ENCODE measurements around the gene ZNF416.

ZNF416 gene

DNA sequence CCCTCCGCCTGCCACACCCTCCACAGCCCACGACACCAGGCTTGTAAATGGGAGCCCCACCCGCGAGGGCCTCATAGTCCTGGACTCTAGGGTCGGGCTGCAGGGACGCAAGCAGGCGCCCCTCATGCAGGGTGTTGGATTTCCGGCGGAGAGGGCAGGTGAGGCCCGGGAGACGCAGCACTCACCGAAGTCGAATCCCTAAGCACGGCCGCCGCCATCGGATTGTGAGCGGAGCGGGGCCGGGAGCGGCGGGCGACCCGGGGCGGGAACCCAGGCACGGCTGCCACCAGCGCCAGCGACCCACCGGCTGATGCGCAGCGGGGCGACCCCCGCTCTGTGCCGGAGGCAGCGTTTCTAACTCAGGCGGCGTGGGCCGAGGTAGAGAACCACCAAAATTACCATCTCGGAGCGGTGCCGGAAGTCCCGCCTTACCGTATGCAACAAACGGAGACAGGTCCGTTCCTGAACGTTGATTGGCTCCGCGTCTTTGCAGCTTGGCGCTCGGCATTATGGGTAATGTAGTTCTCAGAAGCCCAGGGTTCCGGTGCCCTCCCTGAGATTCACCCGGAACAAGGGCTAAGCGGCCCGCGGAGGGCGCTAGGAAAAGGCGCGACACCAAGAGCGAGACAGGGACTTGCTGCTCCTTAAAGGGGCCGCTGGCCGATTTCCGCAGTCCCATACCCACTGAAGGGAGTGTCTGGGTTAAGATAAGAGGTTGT, at the start of gene ZNF416:
Gene ZNF416, minus strand, starts transcription at position 425 of the 719 bp plus-strand sequence. Its CDS starts 207 bp downstream, at position 218.
- Histone ChIP-seq H3K9ac (ENCODE audit: low read length) (peak within 1 kb of the TSS; percentile 68), H3K4me1 (ENCODE audit: control insufficient read depth, insufficient read depth, low read length) (peaks cover 4% of the 10 kb centered on the region), H3K36me3 (ENCODE audit: control insufficient read depth, insufficient read depth, low read length) (peaks cover 43% of the 10 kb centered on the region), H3K27me3 (ENCODE audit: control insufficient read depth, insufficient read depth, low read length) (no peaks in the 10 kb centered on the region), H3K4me3 (ENCODE audit: low read depth, low read length) (peak within 1 kb of the TSS; percentile 85), H3K27ac (ENCODE audit: low read depth, low read length) (no peak within 1 kb of the TSS), H3K9me3 (ENCODE audit: control insufficient read depth, insufficient read depth, low read depth, low read length) (peaks cover 66% of the 10 kb centered on the region)

DNA sequence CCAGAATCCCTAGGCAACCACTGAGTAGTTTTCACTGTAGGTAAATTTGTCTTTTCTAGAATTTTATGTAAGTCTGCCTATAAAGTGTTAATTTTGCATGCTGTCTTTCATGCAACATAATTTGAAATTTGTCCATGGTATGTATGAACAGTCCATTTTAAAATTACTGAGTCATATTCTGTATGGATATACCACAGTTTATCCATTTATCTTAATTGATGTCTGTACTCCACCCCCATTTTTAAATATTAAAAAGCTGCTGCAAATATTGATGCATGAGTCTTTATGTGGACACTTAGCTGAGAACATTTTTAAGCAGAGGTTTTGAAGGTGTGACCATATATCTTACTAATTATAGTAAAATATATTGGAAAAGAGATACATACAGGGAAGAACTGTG, 44.4 kb upstream of the ZNF416 start:
- Histone ChIP-seq H3K9ac (ENCODE audit: low read length) (no peak overlapping the region), H3K4me3 (ENCODE audit: low read depth, low read length) (no peak overlapping the region), H3K4me1 (ENCODE audit: control insufficient read depth, insufficient read depth, low read length) (no peaks in the 10 kb centered on the region), H3K9me3 (ENCODE audit: control insufficient read depth, insufficient read depth, low read depth, low read length) (peaks cover 75% of the 10 kb centered on the region), H3K27ac (ENCODE audit: low read depth, low read length) (no peak overlapping the region), H3K27me3 (ENCODE audit: control insufficient read depth, insufficient read depth, low read length) (no peaks in the 10 kb centered on the region), H3K36me3 (ENCODE audit: control insufficient read depth, insufficient read depth, low read length) (peaks cover 65% of the 10 kb centered on the region)

DNA sequence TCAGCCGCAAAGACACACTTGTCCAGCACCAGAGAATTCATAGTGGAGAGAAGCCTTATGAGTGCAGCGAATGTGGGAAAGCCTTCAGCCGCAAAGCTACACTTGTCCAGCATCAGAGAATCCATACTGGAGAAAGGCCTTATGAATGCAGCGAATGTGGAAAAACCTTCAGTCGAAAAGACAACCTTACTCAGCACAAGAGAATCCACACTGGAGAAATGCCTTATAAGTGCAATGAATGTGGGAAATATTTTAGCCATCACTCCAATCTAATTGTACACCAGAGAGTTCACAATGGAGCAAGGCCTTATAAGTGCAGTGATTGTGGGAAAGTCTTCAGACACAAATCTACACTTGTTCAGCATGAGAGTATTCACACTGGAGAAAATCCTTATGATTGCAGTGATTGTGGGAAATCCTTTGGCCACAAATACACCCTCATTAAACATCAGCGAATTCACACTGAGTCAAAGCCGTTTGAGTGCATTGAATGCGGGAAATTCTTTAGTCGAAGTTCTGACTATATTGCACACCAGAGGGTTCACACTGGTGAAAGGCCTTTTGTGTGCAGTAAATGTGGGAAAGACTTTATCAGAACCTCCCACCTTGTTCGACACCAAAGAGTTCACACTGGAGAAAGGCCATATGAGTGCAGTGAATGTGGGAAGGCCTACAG, 42.1 kb upstream of the ZNF416 start:
- H3K4me1 ChIP-seq (ENCODE audit: control insufficient read depth, insufficient read depth, low read length) = no peaks in the 10 kb centered on the region
- H3K27me3 ChIP-seq (ENCODE audit: control insufficient read depth, insufficient read depth, low read length) = no peaks in the 10 kb centered on the region
- H3K9me3 ChIP-seq (ENCODE audit: control insufficient read depth, insufficient read depth, low read depth, low read length) = peaks cover 94% of the 10 kb centered on the region
- H3K9ac ChIP-seq (ENCODE audit: low read length) = no peak overlapping the region
- peak overlapping the region; percentile 20 for H3K4me3 ChIP-seq (ENCODE audit: low read depth, low read length)
- no peak overlapping the region for H3K27ac ChIP-seq (ENCODE audit: low read depth, low read length)
- H3K36me3 ChIP-seq (ENCODE audit: control insufficient read depth, insufficient read depth, low read length) = peaks cover 88% of the 10 kb centered on the region

DNA sequence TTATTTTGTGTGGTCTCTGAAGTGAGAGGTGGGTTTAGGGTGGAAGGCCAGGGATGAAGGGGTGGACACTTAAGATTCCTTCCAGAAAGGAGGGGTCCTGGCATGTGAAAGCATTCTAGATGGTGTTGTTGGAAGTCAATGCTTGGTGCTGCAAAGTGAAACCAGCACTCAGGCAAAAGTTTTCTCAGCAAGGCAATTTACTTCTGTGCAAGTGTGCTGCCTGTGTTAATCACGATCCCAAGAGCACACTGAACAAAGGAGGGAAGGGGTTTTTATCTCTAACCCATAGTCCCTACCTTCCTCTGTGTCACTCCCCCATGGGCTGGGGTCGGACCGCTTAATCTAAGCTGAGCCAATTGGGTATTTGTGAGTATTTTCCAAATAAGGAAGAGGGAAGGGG, 36.6 kb upstream of the ZNF416 start:
- peaks cover 59% of the 10 kb centered on the region for H3K36me3 ChIP-seq (ENCODE audit: control insufficient read depth, insufficient read depth, low read length)
- no peak overlapping the region for H3K27ac ChIP-seq (ENCODE audit: low read depth, low read length)
- peak overlapping the region; percentile 94 for H3K4me3 ChIP-seq (ENCODE audit: low read depth, low read length)
- H3K27me3 ChIP-seq (ENCODE audit: control insufficient read depth, insufficient read depth, low read length) = no peaks in the 10 kb centered on the region
- H3K4me1 ChIP-seq (ENCODE audit: control insufficient read depth, insufficient read depth, low read length) = no peaks in the 10 kb centered on the region
- H3K9me3 ChIP-seq (ENCODE audit: control insufficient read depth, insufficient read depth, low read depth, low read length) = peaks cover 59% of the 10 kb centered on the region
- H3K9ac ChIP-seq (ENCODE audit: low read length) = no peak overlapping the region

DNA sequence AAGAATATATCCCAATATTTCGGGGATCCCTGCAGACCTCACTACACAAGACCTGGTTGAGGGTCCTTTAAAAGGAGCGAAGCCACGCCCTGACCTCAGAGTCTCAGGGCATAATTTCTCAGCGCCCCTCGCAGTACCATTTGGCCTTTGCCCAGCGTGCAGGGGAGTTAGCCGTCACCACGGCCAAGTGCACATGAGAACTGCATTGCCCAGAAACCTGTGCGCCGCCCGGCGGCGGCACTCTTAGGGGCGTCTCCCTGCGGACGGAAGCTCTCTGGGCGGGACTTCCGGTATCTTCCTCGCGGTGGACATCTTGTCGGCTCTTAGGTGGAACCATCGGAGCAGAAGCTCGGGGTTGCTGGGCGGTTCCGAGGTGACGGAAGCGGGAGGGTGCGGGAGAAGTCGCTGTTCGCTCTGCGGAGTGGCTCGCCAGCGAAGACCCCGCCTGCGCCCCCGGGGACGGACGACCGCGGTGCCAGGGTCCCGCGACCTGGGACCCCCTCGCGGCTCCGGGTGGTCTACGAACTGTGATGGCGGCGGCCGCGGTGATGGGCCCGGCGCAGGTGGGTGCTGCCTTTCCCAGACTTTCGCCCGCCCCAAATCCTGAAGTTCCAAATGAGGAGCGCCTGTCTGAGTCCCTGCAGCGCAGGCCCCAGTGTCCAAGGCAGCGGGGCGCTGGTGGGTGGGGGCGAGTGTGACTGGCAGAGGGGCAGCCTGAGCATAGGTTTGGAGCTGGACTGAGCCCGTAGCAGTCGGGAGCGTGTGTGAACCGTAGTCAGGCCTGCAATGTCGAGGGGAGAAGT, 35.4 kb upstream of the ZNF416 start, which contains the start of gene ZNF134:
Gene ZNF134, plus strand, starts transcription at position 302 of the 803 bp plus-strand sequence. CDS start 5,227 bp downstream, outside the sequence.
- Histone ChIP-seq H3K27me3 (ENCODE audit: control insufficient read depth, insufficient read depth, low read length) (no peaks in the 10 kb centered on the region), H3K27ac (ENCODE audit: low read depth, low read length) (peak within 1 kb of the TSS; percentile 88; the same call in 1 of the 2 replicates), H3K36me3 (ENCODE audit: control insufficient read depth, insufficient read depth, low read length) (peaks cover 47% of the 10 kb centered on the region), H3K9me3 (ENCODE audit: control insufficient read depth, insufficient read depth, low read depth, low read length) (peaks cover 47% of the 10 kb centered on the region), H3K4me1 (ENCODE audit: control insufficient read depth, insufficient read depth, low read length) (no peaks in the 10 kb centered on the region), H3K4me3 (ENCODE audit: low read depth, low read length) (peak within 1 kb of the TSS; percentile 94), H3K9ac (ENCODE audit: low read length) (peak within 1 kb of the TSS; percentile 96)

DNA sequence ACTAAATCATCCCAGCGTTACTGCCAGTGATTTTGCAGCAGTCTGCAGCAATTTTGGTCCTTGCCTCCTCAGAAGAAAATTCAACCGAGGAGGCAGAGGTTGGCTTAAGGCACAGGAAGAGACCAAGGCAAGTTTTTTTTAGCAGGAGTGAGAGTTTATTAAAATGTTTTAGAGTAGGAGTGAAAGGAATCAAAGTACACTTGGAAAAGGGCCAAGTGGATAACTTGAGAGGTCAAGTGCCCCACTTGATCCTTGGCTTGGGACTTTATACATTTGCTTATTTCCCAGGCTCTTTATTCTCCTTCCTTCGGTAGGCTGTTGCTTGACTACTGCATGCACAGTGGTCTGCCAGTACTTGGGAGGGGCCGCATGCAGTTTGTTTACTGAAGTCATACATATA, 32.4 kb upstream of the ZNF416 start:
- no peak overlapping the region for H3K27ac ChIP-seq (ENCODE audit: low read depth, low read length)
- H3K27me3 ChIP-seq (ENCODE audit: control insufficient read depth, insufficient read depth, low read length) = no peaks in the 10 kb centered on the region
- H3K9ac ChIP-seq (ENCODE audit: low read length) = no peak overlapping the region
- peaks cover 38% of the 10 kb centered on the region for H3K36me3 ChIP-seq (ENCODE audit: control insufficient read depth, insufficient read depth, low read length)
- peaks cover 26% of the 10 kb centered on the region for H3K9me3 ChIP-seq (ENCODE audit: control insufficient read depth, insufficient read depth, low read depth, low read length)
- no peaks in the 10 kb centered on the region for H3K4me1 ChIP-seq (ENCODE audit: control insufficient read depth, insufficient read depth, low read length)
- no peak overlapping the region for H3K4me3 ChIP-seq (ENCODE audit: low read depth, low read length)

DNA sequence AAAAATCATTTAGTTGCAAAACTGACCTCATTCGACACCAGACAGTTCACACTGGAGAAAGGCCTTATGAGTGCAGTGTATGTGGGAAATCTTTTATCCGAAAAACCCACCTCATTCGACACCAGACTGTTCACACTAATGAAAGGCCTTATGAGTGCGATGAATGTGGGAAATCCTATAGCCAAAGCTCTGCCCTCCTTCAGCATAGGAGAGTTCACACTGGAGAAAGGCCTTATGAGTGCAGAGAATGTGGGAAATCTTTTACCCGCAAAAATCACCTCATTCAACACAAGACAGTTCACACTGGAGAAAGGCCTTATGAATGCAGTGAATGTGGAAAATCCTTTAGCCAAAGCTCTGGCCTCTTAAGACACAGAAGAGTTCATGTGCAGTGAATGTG, 28.2 kb upstream of the ZNF416 start:
- H3K4me1 ChIP-seq (ENCODE audit: control insufficient read depth, insufficient read depth, low read length) = no peaks in the 10 kb centered on the region
- peaks cover 46% of the 10 kb centered on the region for H3K36me3 ChIP-seq (ENCODE audit: control insufficient read depth, insufficient read depth, low read length)
- no peak overlapping the region for H3K4me3 ChIP-seq (ENCODE audit: low read depth, low read length)
- H3K27me3 ChIP-seq (ENCODE audit: control insufficient read depth, insufficient read depth, low read length) = no peaks in the 10 kb centered on the region
- H3K27ac ChIP-seq (ENCODE audit: low read depth, low read length) = no peak overlapping the region
- H3K9me3 ChIP-seq (ENCODE audit: control insufficient read depth, insufficient read depth, low read depth, low read length) = peaks cover 13% of the 10 kb centered on the region
- H3K9ac ChIP-seq (ENCODE audit: low read length) = no peak overlapping the region

DNA sequence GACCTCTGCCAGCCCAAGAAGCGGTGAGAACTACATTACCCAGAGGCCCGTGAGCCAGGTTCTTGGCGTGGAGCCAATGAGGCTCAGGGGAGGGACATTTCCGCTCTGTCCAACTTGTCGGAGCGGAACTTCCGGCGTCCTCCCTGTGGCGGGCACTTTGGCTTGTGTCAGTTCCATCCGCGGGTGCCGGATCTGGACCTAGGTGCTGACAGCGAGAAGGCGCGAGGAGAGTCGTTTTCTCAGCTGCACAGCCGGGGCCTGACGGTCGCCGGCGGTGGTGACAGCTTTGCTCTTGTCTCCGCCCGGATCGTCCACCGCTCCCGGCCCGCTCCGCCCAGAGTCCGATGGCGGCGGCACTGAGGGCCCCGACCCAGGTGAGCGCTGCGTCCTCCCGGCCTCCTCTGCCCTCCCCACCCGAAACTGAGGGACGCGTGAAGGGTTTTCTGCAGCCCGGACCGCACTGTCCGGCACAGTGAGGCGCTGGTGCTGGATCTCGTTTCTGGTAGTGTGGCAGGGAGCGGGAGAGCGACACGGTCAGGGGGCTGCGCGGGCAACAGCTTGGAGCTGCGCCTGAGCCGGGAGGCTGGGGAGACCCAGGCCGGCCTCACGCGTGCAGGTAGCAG, 21.2 kb upstream of the ZNF416 start, which contains the start of gene ZNF530:
Gene ZNF530, plus strand, starts transcription at position 125 of the 623 bp plus-strand sequence. CDS start 4,461 bp downstream, outside the sequence.
- H3K4me1 ChIP-seq (ENCODE audit: control insufficient read depth, insufficient read depth, low read length) = peaks cover 6% of the 10 kb centered on the region; the same call in 1 of the 2 replicates
- H3K27ac ChIP-seq (ENCODE audit: low read depth, low read length) = no peak within 1 kb of the TSS
- H3K9me3 ChIP-seq (ENCODE audit: control insufficient read depth, insufficient read depth, low read depth, low read length) = peaks cover 7% of the 10 kb centered on the region; the same call in 1 of the 2 replicates
- H3K4me3 ChIP-seq (ENCODE audit: low read depth, low read length) = peak within 1 kb of the TSS; percentile 96
- no peaks in the 10 kb centered on the region for H3K27me3 ChIP-seq (ENCODE audit: control insufficient read depth, insufficient read depth, low read length)
- peaks cover 12% of the 10 kb centered on the region for H3K36me3 ChIP-seq (ENCODE audit: control insufficient read depth, insufficient read depth, low read length)
- peak within 1 kb of the TSS; percentile 69 for H3K9ac ChIP-seq (ENCODE audit: low read length)

DNA sequence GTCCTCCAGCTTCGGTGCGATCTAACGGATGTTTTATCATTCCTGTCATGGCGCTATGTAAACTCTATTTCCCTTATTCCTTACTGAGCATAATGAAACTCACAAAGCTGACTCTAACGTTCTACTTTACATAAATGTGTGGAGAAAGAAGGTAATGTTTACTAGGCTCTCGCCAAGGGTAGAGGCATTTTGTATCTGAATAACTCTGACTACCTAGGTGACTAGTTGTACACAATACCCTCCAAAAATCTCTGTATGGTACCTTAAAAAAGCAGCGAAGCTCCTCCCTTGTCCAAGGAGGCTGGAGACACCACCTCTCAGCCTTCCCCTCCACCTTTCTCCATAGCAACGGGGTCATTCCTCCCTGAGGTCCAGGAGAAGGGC, 20.7 kb upstream of the ZNF416 start:
- peaks cover 7% of the 10 kb centered on the region for H3K36me3 ChIP-seq (ENCODE audit: control insufficient read depth, insufficient read depth, low read length)
- no peaks in the 10 kb centered on the region for H3K27me3 ChIP-seq (ENCODE audit: control insufficient read depth, insufficient read depth, low read length)
- H3K9ac ChIP-seq (ENCODE audit: low read length) = no peak overlapping the region
- peaks cover 6% of the 10 kb centered on the region; the same call in 1 of the 2 replicates for H3K4me1 ChIP-seq (ENCODE audit: control insufficient read depth, insufficient read depth, low read length)
- H3K27ac ChIP-seq (ENCODE audit: low read depth, low read length) = no peak overlapping the region
- H3K9me3 ChIP-seq (ENCODE audit: control insufficient read depth, insufficient read depth, low read depth, low read length) = peaks cover 9% of the 10 kb centered on the region; the same call in 1 of the 2 replicates
- peak overlapping the region; percentile 96 for H3K4me3 ChIP-seq (ENCODE audit: low read depth, low read length)

DNA sequence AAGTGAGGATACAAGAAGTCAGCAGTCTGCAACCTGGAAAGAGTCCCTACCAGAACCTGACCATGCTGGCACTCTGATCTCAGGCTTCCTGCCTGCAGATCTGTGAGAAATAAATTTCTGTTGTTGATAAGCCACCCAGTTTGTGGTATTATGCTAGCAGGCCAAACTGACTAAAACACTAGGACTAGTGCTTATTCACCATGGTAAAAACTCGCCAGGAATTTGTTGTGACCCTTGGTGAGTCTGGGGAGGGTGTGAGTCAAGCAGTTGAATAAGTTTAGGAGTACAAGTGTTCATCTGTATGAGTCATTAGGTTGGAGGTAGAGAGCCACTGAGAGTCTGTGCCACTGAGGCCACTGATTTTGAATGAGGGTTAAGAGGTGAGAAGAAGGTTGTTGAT, 8.8 kb upstream of the ZNF416 start:
- Histone ChIP-seq H3K36me3 (ENCODE audit: control insufficient read depth, insufficient read depth, low read length) (peaks cover 71% of the 10 kb centered on the region), H3K27me3 (ENCODE audit: control insufficient read depth, insufficient read depth, low read length) (no peaks in the 10 kb centered on the region), H3K27ac (ENCODE audit: low read depth, low read length) (no peak overlapping the region), H3K4me3 (ENCODE audit: low read depth, low read length) (no peak overlapping the region), H3K9ac (ENCODE audit: low read length) (no peak overlapping the region), H3K9me3 (ENCODE audit: control insufficient read depth, insufficient read depth, low read depth, low read length) (peaks cover 81% of the 10 kb centered on the region), H3K4me1 (ENCODE audit: control insufficient read depth, insufficient read depth, low read length) (no peaks in the 10 kb centered on the region)
